ENCODE data around the gene IRS1. TPM values are rescaled to one million over a fixed set of nuclear protein-coding genes. Genes with fewer than 3 reads are reported as not detected.

Gene IRS1
- total RNA-seq, 1 donor from 2014 or later = 11.3 TPM

- Histone ChIP-seq H3K36me3 (no peaks in the 10 kb centered on the region), H3K27me3 (ENCODE audit: low read depth) (no peaks in the 10 kb centered on the region), H3K4me3 (no peak overlapping the region), H3K9me3 (no peaks in the 10 kb centered on the region), H3K27ac (no peak overlapping the region), H3K4me1 (peaks cover 6% of the 10 kb centered on the region)
- no peak for DNase-seq
- TF ChIP-seq CTCF (IDR thresholded peaks at IDR 0.05) = no peak
- intact Hi-C loops (cut with DNase I) = no loop called here
- no peak for ATAC-seq
Observed at GRCh38 chr2:226727251-226727650, 72.4 kb downstream of the IRS1 start.

DNA sequence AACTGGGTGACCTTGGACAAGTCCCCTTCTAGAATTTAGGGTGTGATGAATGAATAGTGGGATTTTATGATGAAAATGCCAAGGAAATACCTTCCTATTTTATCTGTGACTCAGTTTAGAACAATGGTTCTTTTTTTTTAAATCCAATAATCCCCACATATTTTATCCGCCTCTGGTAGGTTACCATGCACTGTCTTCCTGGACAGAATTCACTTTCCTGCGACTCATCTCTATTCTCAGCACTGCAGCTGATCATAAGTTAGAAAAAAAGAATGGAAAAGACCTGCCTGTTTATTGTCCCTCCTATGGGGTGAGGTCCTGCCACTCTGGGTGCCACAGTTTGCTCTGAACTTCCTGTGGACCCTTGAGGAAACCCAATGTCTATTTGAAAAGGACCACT lies 73.1 kb downstream of the IRS1 start:
- peaks cover 6% of the 10 kb centered on the region for H3K4me1 ChIP-seq
- no peaks in the 10 kb centered on the region for H3K36me3 ChIP-seq
- ATAC-seq (no peak), DNase-seq (no peak)
- H3K27ac ChIP-seq = no peak overlapping the region
- intact Hi-C loops (cut with DNase I) = no loop called here
- TF ChIP-seq CTCF (IDR thresholded peaks at IDR 0.05) = no peak
- no peak overlapping the region for H3K4me3 ChIP-seq
- H3K27me3 ChIP-seq (ENCODE audit: low read depth) = no peaks in the 10 kb centered on the region
- no peaks in the 10 kb centered on the region for H3K9me3 ChIP-seq

DNA sequence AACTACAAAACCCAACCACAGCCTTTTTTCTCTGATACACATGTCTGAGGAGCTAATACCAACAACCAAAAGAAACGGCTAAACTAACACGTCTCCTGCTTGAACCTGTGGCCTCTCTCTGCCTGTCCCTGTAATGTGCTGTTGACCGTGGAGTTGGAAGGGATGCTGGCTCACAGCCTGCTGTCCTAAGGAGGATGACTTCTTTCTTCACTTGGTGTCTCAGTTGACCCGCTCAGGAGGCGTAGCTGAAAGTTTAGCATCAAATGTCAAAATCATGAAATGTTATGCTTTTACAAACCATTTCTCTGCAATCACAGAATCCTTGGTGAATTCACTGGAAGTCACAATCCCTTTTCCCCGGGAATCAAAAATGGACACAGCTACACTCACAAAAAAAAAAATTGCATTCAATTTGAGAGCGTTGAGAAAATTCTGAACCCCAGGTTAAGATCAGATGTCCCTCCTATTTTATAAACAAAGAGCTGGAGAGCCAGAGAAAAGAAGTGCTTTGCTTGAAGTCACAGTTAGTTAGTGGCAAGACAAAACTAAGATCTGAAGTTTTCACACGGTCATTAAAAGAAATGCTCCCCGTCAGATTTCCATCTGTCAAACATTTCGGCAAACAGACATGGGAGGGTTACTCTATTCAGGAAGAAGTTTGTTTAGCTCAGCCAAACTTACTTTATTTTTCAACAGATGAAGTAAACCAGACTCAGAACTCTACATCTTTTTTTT lies 74.3 kb downstream of the IRS1 start:
- no peaks in the 10 kb centered on the region for H3K36me3 ChIP-seq
- DNase-seq (no peak), ATAC-seq (peak in 1 of 2 donors; percentile 32)
- intact Hi-C loops (cut with DNase I) = no loop called here
- H3K27ac ChIP-seq = no peak overlapping the region
- H3K4me3 ChIP-seq = no peak overlapping the region
- H3K9me3 ChIP-seq = no peaks in the 10 kb centered on the region
- TF ChIP-seq CTCF (IDR thresholded peaks at IDR 0.05) = no peak
- H3K4me1 ChIP-seq = peaks cover 6% of the 10 kb centered on the region
- no peaks in the 10 kb centered on the region for H3K27me3 ChIP-seq (ENCODE audit: low read depth)

GRCh38 chr2:226721541-226721940 lies 78.1 kb downstream of the IRS1 start:
- Histone ChIP-seq H3K4me3 (no peak overlapping the region), H3K27ac (no peak overlapping the region), H3K4me1 (peaks cover 6% of the 10 kb centered on the region), H3K36me3 (no peaks in the 10 kb centered on the region), H3K27me3 (ENCODE audit: low read depth) (no peaks in the 10 kb centered on the region), H3K9me3 (no peaks in the 10 kb centered on the region)
- no peak for TF ChIP-seq CTCF (IDR thresholded peaks at IDR 0.05)
- DNase-seq (no peak), ATAC-seq (no peak)
- intact Hi-C loops (cut with DNase I) = no loop called here

DNA sequence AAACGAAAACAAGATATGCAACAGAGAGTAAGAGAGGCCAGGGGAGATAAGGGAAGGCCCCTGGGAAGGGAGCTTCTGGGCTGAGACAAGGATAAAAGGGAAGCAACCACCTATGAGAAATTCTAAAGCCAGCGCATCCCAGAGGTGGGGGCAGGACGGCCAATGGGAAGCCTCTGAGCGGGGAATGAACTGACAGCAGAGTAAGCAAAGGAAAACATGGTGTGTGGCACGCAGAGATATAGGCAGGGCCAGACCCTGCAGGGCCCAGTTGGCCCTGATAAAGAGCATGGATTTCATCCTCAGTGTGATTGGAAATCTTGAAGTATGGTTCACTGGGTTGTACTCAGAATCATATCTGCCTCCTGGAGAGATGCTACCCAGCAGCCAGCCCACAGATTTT lies 78.7 kb downstream of the IRS1 start:
- intact Hi-C loops (cut with DNase I) = no loop called here
- Histone ChIP-seq H3K36me3 (no peaks in the 10 kb centered on the region), H3K4me1 (peaks cover 6% of the 10 kb centered on the region), H3K27me3 (ENCODE audit: low read depth) (no peaks in the 10 kb centered on the region), H3K27ac (no peak overlapping the region), H3K4me3 (no peak overlapping the region), H3K9me3 (no peaks in the 10 kb centered on the region)
- DNase-seq (no peak), ATAC-seq (no peak)
- no peak for TF ChIP-seq CTCF (IDR thresholded peaks at IDR 0.05)
